HG03064 (cell line): ENCODE measurements around the gene MPDZ.

Experiments used
- ATAC-seq: cut with Tn5 transposase; IDR thresholded peaks from one replicate; pipeline ENCODE4 v1.9.1; 2021; ENCODE audit warnings: low read depth; ENCODE audit not compliant: unreplicated experiment

MPDZ gene

DNA sequence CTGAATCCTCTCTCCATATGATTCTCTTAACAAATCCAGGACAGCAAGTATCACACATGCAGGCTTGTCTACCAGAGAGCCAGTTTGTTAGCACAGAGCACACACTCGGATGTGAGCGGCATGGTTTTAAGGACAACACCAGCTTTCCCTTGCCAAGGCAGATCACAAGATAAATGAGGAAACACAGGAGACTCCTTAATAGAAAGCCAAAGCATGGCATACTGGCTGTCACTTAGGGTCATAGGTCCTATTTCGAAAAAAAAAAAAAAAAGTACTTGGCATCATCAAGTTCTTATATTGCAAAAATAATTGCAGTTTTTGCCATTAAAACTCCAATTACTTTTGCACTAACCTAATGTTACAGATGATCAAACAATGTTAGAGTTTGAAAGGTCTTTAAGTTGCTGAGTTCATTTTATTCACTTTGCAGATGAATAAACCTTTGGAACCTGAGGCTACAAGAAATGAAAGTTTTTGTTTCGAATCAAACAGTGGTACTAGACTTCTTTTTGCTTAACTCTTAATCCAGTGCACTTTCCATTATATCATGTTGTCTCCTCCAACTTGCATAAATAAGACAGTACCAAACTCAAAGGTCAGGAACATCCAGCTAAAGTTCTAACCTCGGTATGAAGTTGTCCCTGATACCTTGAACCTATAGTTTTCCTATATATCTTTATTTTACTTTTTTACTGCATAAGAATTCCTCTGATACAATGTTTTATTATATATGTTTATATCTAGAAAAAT is 138.5 kb downstream of the MPDZ start:
- ATAC-seq = no peak

GRCh38 chr9:13139641-13140171 is 139.8 kb downstream of the MPDZ start:
- ATAC-seq = no peak

GRCh38 chr9:13137426-13137825 is 142.1 kb downstream of the MPDZ start:
- ATAC-seq = no peak

- no peak for ATAC-seq
Observed at GRCh38 chr9:13131991-13132390, 147.5 kb downstream of the MPDZ start.

DNA sequence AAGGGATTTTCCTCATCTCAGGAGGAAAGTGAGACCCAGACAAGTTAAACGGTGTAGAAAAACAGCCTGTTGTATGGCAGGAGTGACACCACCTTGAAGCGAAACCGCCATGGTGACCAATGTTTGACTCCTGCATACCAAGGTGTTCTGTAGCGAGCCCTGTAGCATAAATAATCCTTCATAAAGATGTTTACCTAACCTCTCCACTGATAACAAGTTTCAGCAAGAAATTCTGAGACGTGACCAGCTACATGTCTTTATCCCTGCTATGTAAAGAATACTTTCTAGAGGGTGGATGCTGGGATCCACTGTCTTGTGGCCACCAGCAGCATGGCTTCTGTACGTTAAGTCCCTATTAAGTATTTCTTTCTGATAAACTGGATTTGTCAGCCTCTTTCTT is 148.1 kb downstream of the MPDZ start:
- ATAC-seq = no peak

DNA sequence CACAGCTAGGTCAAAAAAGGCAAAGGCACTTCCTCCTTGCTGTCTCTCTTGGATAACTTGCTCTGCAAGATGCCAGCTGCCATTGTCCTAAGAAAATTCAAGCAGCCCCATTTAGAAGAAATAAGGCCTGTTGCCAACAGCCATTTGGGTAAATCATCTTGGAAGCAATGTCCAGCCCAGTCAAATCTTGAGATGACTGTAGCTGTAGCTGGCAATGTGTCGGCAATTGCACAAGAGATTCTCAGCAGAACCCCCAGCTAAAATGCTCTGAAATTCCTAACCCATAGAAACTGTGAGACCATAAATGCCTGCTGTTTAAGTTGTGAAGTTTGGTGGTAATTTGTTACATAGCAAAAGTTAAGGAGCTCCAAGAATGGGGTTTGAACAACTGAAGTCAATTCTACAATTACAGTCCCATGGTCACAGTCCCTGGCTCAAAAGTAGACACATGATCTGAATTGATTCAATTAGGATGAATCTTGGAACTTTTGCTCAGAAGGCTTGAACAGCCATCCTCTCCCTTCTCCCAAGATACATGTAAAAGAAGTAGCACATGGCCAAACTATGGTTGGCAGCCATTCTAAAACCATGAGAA is 151.1 kb downstream of the MPDZ start:
- no peak for ATAC-seq

- no peak for ATAC-seq
Observed at GRCh38 chr9:13127131-13127530, 152.4 kb downstream of the MPDZ start.

- no peak for ATAC-seq
Observed at GRCh38 chr9:13125261-13125660, 154.2 kb downstream of the MPDZ start.

GRCh38 chr9:13122756-13123369 is 156.6 kb downstream of the MPDZ start:
- ATAC-seq = no peak

DNA sequence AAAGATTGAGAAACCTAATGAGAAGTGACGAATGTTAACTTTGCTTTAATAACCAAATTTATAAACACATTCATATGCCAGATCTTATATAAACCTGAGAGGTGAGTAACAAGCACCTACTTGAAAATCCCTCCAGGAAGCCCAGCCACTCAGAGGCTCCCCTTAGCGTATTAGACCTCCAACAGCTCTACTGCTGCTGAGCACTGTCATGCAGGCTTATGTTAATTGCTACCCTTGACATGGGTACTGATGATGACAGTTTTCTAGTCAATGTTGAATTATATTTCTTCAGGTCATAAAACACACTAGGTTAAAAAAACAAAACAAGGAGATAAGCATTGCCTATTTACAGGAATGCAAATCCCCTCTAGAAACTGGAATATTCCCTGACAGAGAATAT is 161.2 kb downstream of the MPDZ start:
- ATAC-seq = no peak

DNA sequence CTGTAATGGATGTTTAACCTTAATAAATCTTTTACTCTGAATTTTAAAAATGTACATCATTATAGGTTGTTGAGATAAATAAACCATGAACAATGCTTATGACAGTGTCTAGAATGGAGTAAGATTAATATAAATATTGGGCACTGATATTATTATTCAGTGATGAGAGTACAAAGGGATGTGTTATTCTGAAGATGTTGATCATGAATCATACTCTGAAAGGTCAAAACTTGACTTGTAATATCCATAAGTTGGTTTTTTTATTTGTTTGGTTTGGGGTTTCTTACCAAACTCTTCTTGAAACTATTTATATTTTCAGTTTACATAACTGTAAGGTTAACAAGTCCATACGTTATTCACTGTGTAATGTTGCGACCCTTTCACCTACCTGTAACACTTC is 163.2 kb downstream of the MPDZ start:
- no peak for ATAC-seq

DNA sequence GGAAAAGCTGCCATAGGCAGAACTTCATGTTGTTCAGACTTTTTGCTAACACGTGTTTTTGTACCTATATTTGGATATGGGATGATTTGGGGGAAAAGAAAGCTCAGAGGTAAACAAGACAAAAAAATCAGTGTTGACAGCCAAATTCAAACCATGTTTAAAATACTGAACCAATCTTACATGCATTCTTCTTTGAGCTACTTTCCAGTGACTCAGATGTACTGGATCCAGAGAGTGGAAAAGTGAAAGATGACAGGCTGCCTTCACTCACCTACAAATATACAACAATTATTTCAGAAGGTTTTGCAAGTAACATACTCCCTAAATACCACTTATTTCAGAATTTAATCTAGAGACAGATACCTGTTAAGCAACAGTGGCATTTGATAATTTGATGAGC is 165.7 kb downstream of the MPDZ start:
- ATAC-seq = no peak

- ATAC-seq = no peak
Observed at GRCh38 chr9:13113216-13113615, 166.3 kb downstream of the MPDZ start.

- no peak for ATAC-seq
Observed at GRCh38 chr9:13111778-13112177, 167.7 kb downstream of the MPDZ start.

DNA sequence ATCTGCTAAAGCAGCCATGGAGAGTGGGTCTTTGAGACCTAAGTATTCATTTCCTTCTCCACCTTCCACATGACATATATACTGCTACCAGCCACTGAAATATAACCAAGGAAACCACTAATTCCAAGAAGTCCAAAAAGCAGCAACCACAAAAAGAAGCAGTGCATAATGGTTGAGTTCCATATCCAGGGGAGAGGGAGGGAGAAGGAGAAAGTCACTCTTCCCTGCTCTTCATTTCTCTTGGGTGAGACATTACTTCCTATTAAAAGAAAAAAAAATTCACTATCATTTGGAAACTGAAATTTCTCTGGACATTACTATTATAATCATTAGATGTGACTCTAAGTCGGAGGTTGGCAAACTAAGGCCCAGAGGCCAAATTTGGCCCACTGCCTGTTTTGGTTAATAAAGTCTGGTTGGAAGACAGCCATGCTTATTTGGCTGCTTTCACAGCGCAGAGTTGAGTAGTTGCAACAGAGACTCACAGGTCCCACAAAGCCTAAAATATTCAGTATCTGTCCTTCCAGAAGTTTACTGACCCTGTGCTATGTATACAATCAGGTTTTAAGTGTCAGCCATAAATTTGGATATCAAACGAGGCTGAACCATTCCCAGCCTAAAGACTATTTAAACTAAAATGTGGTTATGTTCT is 168.6 kb downstream of the MPDZ start:
- no peak for ATAC-seq

DNA sequence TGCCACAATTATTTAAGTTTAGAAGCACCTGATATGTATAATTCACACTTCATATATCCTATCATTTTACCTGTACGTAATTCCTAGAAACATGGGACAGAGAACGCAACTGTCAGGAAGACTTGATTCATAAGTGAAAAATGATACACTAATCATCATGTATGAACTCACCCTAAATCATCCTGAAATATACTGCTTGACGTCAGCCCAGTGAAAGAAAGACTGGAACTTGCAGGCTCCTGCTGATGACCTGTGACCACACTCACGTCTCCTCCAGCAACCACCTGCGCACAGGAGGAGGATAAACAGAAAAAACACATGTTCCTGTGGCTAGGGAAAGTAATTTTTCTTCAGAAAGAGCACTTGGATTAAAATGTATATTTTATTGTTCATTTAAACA is 169.7 kb downstream of the MPDZ start:
- ATAC-seq = no peak

DNA sequence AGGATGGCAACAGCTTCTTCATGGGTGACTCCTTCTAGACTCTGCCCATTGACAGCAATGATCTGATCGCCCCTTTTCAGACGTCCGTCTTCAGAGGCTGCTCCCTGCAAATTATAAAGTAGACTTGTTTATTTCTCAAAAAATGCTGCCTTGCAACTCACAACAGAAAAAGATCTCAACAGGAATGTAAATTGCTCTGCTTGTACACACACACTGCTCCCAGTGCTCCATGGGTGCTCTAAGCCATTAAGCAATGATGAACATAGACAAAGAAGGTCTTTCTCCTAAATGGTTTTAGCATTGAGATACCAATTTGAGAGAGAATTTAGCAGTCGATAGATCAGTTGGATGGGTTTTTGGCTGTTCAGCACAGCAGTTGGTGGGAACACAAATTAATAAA is 172.5 kb downstream of the MPDZ start:
- no peak for ATAC-seq

DNA sequence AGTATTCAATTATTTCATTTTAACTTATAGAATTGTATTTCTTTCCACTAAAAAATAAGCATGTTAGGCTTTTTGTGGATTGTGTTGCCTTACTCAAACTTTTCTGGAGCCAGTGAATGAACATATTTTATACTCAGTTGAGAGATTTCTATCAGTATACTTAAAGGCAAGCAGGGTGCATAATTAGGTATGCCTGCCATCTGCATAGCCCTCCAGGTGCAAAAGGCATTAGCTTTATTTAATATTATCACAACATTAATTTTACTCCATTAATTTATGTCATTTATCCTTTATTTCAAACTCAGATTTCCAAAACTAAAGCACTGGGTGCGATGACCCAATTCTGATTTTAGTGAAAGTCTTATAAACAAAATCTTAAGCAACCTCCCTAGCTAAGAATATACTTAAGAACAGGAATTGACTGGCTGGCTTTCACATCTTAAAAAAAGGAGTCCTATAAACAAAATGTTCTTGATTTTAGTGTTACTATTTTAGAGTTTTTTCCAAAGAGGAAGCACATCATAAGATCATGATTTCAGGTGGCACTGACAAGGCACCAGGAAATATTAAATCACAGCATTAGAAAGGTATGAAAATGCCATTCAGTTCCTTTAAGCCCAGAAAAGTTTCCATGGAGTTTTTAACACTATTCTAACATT is 178.4 kb downstream of the MPDZ start:
- ATAC-seq = no peak

- ATAC-seq = no peak
Observed at GRCh38 chr9:13095056-13095455, 184.4 kb downstream of the MPDZ start.

DNA sequence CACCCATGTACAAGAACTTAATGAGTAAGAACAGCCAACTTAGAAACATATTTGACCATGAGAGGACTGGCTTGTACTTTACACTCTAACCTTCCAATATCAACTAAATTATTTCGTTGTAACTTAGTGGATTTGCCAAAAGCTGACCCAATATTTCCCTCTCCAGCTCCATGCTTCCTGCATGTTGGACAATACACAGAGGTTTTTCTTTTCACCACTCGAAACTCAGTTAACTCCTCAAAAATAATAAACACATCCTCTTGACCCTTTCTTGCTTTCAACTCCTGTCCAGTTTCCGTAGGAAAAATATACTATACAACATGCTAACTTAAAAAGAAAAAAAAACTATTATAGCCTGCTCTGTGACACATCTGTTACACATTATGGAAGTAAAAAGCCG is 188.9 kb downstream of the MPDZ start:
- ATAC-seq = no peak

DNA sequence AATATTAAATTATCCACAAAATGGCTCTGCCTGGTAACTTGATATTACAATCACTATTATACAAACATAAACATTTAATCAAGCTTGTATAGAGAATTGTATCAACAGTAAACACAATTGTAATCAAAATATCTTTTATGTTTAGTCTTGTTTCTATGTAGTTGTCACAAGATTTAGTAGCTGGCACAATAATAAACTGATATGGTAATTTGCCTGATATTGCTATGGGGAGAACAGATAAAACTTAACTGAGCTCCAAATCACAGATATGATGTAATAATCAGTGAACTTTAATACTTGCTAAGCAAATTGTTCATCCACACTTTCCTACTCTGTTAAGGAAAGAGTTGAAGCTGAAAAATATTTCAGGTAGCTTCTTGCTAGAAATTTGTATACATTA is 189.8 kb downstream of the MPDZ start:
- no peak for ATAC-seq
